Measurements from ENCODE around the gene TRAF7.

TRAF7 gene

DNA sequence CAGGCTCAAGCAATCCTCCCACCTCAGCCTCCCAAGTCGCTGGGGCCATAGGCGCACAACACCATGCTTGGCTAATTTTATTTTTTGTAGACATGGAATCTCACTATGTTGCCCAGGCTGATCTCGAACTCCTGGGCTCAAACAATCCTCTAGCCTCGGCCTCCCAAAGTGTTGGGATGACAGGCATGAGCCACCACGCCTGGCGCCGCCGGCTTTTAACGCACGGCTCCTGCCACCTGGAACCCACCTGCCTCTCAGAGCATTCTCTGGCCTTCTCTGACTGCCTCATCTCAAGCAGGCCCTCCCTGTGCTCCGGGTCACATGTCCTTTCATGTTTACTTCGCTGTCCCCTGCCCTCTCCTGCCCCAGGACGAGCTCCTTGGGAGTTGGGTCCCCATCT, 30.5 kb downstream of the TRAF7 start:
- H3K9ac ChIP-seq (ENCODE audit: low read length), result no peak overlapping the region

DNA sequence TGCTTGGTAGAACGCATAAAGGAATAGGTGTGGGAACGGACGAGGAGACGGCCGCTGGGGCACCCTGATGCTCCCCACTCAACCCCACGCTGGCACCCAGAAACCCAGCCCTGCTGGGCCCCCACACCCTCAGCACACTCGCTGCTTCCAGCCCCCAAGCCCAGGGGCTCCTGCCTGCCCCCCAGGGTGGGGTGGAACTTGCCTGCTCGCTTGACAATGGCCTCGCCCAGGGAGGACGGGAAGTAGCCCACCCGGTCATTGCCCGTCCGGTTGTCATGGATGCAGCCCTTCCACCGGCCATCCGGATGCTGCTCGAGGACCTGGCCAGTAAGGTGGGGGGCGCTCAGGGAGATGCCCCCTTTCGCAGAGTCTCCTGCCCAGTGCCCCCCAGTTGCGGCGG, 30.9 kb downstream of the TRAF7 start:
- TF ChIP-seq, protein P1, sequence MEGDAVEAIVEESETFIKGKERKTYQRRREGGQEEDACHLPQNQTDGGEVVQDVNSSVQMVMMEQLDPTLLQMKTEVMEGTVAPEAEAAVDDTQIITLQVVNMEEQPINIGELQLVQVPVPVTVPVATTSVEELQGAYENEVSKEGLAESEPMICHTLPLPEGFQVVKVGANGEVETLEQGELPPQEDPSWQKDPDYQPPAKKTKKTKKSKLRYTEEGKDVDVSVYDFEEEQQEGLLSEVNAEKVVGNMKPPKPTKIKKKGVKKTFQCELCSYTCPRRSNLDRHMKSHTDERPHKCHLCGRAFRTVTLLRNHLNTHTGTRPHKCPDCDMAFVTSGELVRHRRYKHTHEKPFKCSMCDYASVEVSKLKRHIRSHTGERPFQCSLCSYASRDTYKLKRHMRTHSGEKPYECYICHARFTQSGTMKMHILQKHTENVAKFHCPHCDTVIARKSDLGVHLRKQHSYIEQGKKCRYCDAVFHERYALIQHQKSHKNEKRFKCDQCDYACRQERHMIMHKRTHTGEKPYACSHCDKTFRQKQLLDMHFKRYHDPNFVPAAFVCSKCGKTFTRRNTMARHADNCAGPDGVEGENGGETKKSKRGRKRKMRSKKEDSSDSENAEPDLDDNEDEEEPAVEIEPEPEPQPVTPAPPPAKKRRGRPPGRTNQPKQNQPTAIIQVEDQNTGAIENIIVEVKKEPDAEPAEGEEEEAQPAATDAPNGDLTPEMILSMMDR (IDR thresholded peaks at IDR 0.05; ENCODE audit: insufficient read depth, low read length, poor library complexity, severe bottlenecking), result no peak
- no peak for TF ChIP-seq EZH2phosphoT487 (conservative IDR thresholded peaks at IDR 0.05; ENCODE audit: low read length)
- no peak overlapping the region for H2AFZ ChIP-seq (ENCODE audit: low read depth, low read length, severe bottlenecking)

More for the DNA sequence above, 30.5 kb downstream of the TRAF7 start:
- Histone ChIP-seq H2AFZ (ENCODE audit: low read depth, low read length, severe bottlenecking) (no peak overlapping the region), H3F3A (ENCODE audit: insufficient read depth) (no peaks in the 10 kb centered on the region), H3K4me3 (ENCODE audit: insufficient read depth, low read length, poor library complexity, severe bottlenecking) (no peak overlapping the region), H3K27ac (ENCODE audit: low read depth, low read length) (no peak overlapping the region), H3K4me2 (ENCODE audit: low read depth, low read length, poor library complexity, severe bottlenecking) (no peak overlapping the region), H3K9me3 (ENCODE audit: insufficient read depth, low read length) (no peaks in the 10 kb centered on the region), H3K27me3 (ENCODE audit: low read length) (no peaks in the 10 kb centered on the region), H3K36me3 (ENCODE audit: low read length) (no peaks in the 10 kb centered on the region), H4K20me1 (ENCODE audit: low read depth, low read length) (no peaks in the 10 kb centered on the region; the same call in 1 of the 2 replicates), H3K79me2 (ENCODE audit: insufficient read depth, low read length) (no peaks in the 10 kb centered on the region), H3K9me2 (replicated peaks; ENCODE audit: insufficient read depth, low read length) (no peaks in the 10 kb centered on the region)
- no peak for TF ChIP-seq EZH2phosphoT487 (conservative IDR thresholded peaks at IDR 0.05; ENCODE audit: low read length)
- TF ChIP-seq, protein P1 (IDR thresholded peaks at IDR 0.05; ENCODE audit: insufficient read depth, low read length, poor library complexity, severe bottlenecking), result no peak

DNA sequence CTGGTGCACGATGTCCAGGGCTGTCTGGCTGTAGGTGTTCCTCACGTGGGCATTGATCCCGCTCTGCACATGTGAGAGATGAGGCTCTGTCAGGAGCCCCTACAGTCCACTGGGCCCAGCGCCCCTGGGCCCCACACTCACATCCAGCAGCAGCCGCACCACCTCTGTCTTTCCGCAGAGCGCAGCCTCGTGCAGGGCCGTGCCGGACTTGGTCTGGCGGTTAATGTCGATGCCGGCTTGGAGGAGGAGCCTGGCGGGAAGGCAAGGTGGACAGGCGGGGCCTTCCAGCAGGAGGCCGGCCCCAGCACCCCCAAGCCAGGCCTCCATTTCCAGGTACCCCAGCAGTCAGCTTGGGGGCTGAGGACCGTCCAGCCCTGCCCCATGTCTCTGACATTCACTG, 31.6 kb downstream of the TRAF7 start:
- Histone ChIP-seq H3F3A (ENCODE audit: insufficient read depth) (no peaks in the 10 kb centered on the region), H3K27ac (ENCODE audit: low read depth, low read length) (no peak overlapping the region), H3K9me3 (ENCODE audit: insufficient read depth, low read length) (no peaks in the 10 kb centered on the region), H3K9ac (ENCODE audit: low read length) (no peak overlapping the region), H3K4me3 (ENCODE audit: insufficient read depth, low read length, poor library complexity, severe bottlenecking) (no peak overlapping the region), H3K27me3 (ENCODE audit: low read length) (no peaks in the 10 kb centered on the region), H3K36me3 (ENCODE audit: low read length) (no peaks in the 10 kb centered on the region), H3K4me2 (ENCODE audit: low read depth, low read length, poor library complexity, severe bottlenecking) (no peak overlapping the region), H2AFZ (ENCODE audit: low read depth, low read length, severe bottlenecking) (no peak overlapping the region), H4K20me1 (ENCODE audit: low read depth, low read length) (no peaks in the 10 kb centered on the region; the same call in 1 of the 2 replicates), H3K9me2 (replicated peaks; ENCODE audit: insufficient read depth, low read length) (no peaks in the 10 kb centered on the region), H3K79me2 (ENCODE audit: insufficient read depth, low read length) (no peaks in the 10 kb centered on the region)
- TF ChIP-seq, protein P1 (IDR thresholded peaks at IDR 0.05; ENCODE audit: insufficient read depth, low read length, poor library complexity, severe bottlenecking), result no peak
- no peak for TF ChIP-seq EZH2phosphoT487 (conservative IDR thresholded peaks at IDR 0.05; ENCODE audit: low read length)

More for the DNA sequence above, 30.9 kb downstream of the TRAF7 start:
- H4K20me1 ChIP-seq (ENCODE audit: low read depth, low read length), result no peaks in the 10 kb centered on the region; the same call in 1 of the 2 replicates
- H3K27me3 ChIP-seq (ENCODE audit: low read length), result no peaks in the 10 kb centered on the region
- H3K9me3 ChIP-seq (ENCODE audit: insufficient read depth, low read length), result no peaks in the 10 kb centered on the region
- H3K4me2 ChIP-seq (ENCODE audit: low read depth, low read length, poor library complexity, severe bottlenecking), result no peak overlapping the region
- no peak overlapping the region for H3K27ac ChIP-seq (ENCODE audit: low read depth, low read length)
- H3K36me3 ChIP-seq (ENCODE audit: low read length), result no peaks in the 10 kb centered on the region
- no peak overlapping the region for H3K4me3 ChIP-seq (ENCODE audit: insufficient read depth, low read length, poor library complexity, severe bottlenecking)
- H3K79me2 ChIP-seq (ENCODE audit: insufficient read depth, low read length), result no peaks in the 10 kb centered on the region
- H3K9ac ChIP-seq (ENCODE audit: low read length), result no peak overlapping the region
- no peaks in the 10 kb centered on the region for H3K9me2 ChIP-seq (replicated peaks; ENCODE audit: insufficient read depth, low read length)
- no peaks in the 10 kb centered on the region for H3F3A ChIP-seq (ENCODE audit: insufficient read depth)
